ENCODE results near the gene TTBK2.

DNA sequence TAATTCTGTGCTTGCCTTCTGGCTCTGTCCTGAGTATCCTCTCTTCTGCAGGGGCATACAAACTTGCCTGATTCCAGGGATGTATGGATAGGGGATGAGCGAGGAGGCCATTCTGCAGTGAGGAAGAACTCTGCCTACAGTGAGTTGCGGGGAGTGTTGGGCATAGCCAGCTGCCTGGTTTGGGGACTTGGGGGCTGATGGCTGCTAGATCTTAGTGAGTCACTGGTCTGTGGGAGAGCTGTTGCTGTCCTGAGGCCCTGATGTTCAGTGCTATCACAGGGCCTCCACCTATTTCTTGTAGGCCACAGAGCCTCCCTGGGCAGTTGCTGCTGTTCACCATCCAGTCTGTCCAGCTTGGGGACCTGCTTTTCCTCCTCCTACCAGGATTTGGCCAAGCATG is 204.0 kb downstream of the TTBK2 start:
- TF ChIP-seq, protein P1, sequence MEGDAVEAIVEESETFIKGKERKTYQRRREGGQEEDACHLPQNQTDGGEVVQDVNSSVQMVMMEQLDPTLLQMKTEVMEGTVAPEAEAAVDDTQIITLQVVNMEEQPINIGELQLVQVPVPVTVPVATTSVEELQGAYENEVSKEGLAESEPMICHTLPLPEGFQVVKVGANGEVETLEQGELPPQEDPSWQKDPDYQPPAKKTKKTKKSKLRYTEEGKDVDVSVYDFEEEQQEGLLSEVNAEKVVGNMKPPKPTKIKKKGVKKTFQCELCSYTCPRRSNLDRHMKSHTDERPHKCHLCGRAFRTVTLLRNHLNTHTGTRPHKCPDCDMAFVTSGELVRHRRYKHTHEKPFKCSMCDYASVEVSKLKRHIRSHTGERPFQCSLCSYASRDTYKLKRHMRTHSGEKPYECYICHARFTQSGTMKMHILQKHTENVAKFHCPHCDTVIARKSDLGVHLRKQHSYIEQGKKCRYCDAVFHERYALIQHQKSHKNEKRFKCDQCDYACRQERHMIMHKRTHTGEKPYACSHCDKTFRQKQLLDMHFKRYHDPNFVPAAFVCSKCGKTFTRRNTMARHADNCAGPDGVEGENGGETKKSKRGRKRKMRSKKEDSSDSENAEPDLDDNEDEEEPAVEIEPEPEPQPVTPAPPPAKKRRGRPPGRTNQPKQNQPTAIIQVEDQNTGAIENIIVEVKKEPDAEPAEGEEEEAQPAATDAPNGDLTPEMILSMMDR (conservative IDR thresholded peaks at IDR 0.05; ENCODE audit: low read length): no peak
- TF ChIP-seq EZH2phosphoT487 (IDR thresholded peaks at IDR 0.05; ENCODE audit: borderline replicate concordance, low read depth, low read length): no peak

Data from OCI-LY7 (cell line).